ENCODE measurements around the gene ROM1.
A peak's percentile ranks its signal among the peaks of the same experiment; 100 is the strongest.

The ROM1 gene

GRCh38 chr11:62588966-62589637, 24.0 kb upstream of the ROM1 start:
- DNase-seq: no peak

- DNase-seq: peak; percentile 99
Observed at GRCh38 chr11:62591448-62592145, 21.5 kb upstream of the ROM1 start, which contains the start of gene TUT1. Gene TUT1, minus strand, starts transcription at chr11:62591523. Its CDS starts 38 bp downstream, at chr11:62591485.

GRCh38 chr11:62592146-62592815, 20.8 kb upstream of the ROM1 start:
- DNase-seq: no peak

- DNase-seq: no peak
Observed at GRCh38 chr11:62592989-62593421, 20.1 kb upstream of the ROM1 start.

- peak; percentile 82 for DNase-seq
Observed at GRCh38 chr11:62593434-62594044, 19.5 kb upstream of the ROM1 start.

- no peak for DNase-seq
Observed at GRCh38 chr11:62595124-62595523, 17.9 kb upstream of the ROM1 start.

- DNase-seq: peak; percentile 99
Observed at GRCh38 chr11:62599069-62599696, 13.9 kb upstream of the ROM1 start.

- DNase-seq: no peak
Observed at GRCh38 chr11:62599901-62600300, 13.2 kb upstream of the ROM1 start.

GRCh38 chr11:62600367-62601121, 12.5 kb upstream of the ROM1 start:
- DNase-seq: no peak

- DNase-seq: no peak
Observed at GRCh38 chr11:62601122-62601371, 12.0 kb upstream of the ROM1 start.

- DNase-seq: peak; percentile 98
Observed at GRCh38 chr11:62601372-62602140, 11.5 kb upstream of the ROM1 start, which contains the start of gene MTA2. Gene MTA2, minus strand, starts transcription at chr11:62601865. Its CDS starts 415 bp downstream, at chr11:62601450.

GRCh38 chr11:62602141-62603071, 10.7 kb upstream of the ROM1 start:
- peak; percentile 61 for DNase-seq

GRCh38 chr11:62603072-62603408, 10.0 kb upstream of the ROM1 start:
- DNase-seq: no peak

GRCh38 chr11:62603776-62604299, 9.2 kb upstream of the ROM1 start:
- DNase-seq: no peak

GRCh38 chr11:62604460-62605120, 8.5 kb upstream of the ROM1 start:
- DNase-seq: no peak

GRCh38 chr11:62605467-62605866, 7.6 kb upstream of the ROM1 start:
- no peak for DNase-seq

GRCh38 chr11:62605902-62606301, 7.2 kb upstream of the ROM1 start:
- no peak for DNase-seq

- no peak for DNase-seq
Observed at GRCh38 chr11:62607714-62608113, 5.3 kb upstream of the ROM1 start.

GRCh38 chr11:62608776-62609175, 4.3 kb upstream of the ROM1 start:
- no peak for DNase-seq

GRCh38 chr11:62610403-62610802, 2.7 kb upstream of the ROM1 start:
- no peak for DNase-seq

Measured in EL (cell line).